T-helper 1 cell treated with Interleukin-12 subunit alpha and Interleukin-12 subunit beta and Interleukin-4 antibody, amounts not matched to agents 30 μg/mL and 1 μg/mL, for 36 hours (primary cell): Measurements from ENCODE around the gene SLC27A3.
A peak's percentile ranks its signal among the peaks of the same experiment; 100 is the strongest.

Source experiments
- H3K27ac Mint-ChIP-seq: one replicate; pipeline ENCODE4 v1.8.0; 2021; ENCODE audit warnings: mild to moderate bottlenecking, mixed read lengths
- H3K27me3 Mint-ChIP-seq: one replicate; pipeline ENCODE4 v1.8.0; 2021; ENCODE audit warnings: low read depth, mixed read lengths
- H3K36me3 Mint-ChIP-seq: one replicate; pipeline ENCODE4 v1.8.0; 2021; ENCODE audit warnings: low read depth, mixed read lengths
- H3K4me1 Mint-ChIP-seq: one replicate; pipeline ENCODE4 v1.8.0; 2021; ENCODE audit warnings: low read depth, mixed read lengths
- H3K4me3 Mint-ChIP-seq: one replicate; pipeline ENCODE4 v1.8.0; 2021; ENCODE audit warnings: mild to moderate bottlenecking, moderate library complexity, mixed read lengths
- H3K9me3 Mint-ChIP-seq: one replicate; pipeline ENCODE4 v1.8.0; 2021; ENCODE audit warnings: mixed read lengths

Gene SLC27A3

GRCh38 chr1:153795934-153796785, 21.0 kb downstream of the SLC27A3 start:
- Mint-ChIP-seq H3K27ac (peak overlapping the region; percentile 49), H3K9me3 (no peaks in the 10 kb centered on the region), H3K4me3 (no peak overlapping the region), H3K36me3 (no peaks in the 10 kb centered on the region), H3K4me1 (peaks cover 15% of the 10 kb centered on the region), H3K27me3 (no peaks in the 10 kb centered on the region)

- Mint-ChIP-seq H3K4me3 (no peak overlapping the region), H3K4me1 (peaks cover 11% of the 10 kb centered on the region), H3K9me3 (no peaks in the 10 kb centered on the region), H3K27me3 (no peaks in the 10 kb centered on the region), H3K27ac (peak overlapping the region; percentile 49), H3K36me3 (no peaks in the 10 kb centered on the region)
Observed at GRCh38 chr1:153796786-153797659, 21.8 kb downstream of the SLC27A3 start.

- peaks cover 11% of the 10 kb centered on the region for H3K4me1 Mint-ChIP-seq
- H3K27me3 Mint-ChIP-seq: no peaks in the 10 kb centered on the region
- H3K36me3 Mint-ChIP-seq: peaks cover under 1% of the 10 kb centered on the region
- H3K9me3 Mint-ChIP-seq: no peaks in the 10 kb centered on the region
- no peak overlapping the region for H3K4me3 Mint-ChIP-seq
- peak overlapping the region; percentile 28 for H3K27ac Mint-ChIP-seq
Observed at GRCh38 chr1:153798468-153798780, 23.2 kb downstream of the SLC27A3 start.

GRCh38 chr1:153799016-153799415, 23.8 kb downstream of the SLC27A3 start:
- Mint-ChIP-seq H3K9me3 (no peaks in the 10 kb centered on the region), H3K4me1 (peaks cover 15% of the 10 kb centered on the region), H3K4me3 (no peak overlapping the region), H3K27ac (no peak overlapping the region), H3K36me3 (peaks cover 6% of the 10 kb centered on the region), H3K27me3 (no peaks in the 10 kb centered on the region)

- H3K27me3 Mint-ChIP-seq: no peaks in the 10 kb centered on the region
Observed at GRCh38 chr1:153799566-153800465, 24.6 kb downstream of the SLC27A3 start.

GRCh38 chr1:153800516-153800915, 25.3 kb downstream of the SLC27A3 start:
- H3K27me3 Mint-ChIP-seq: no peaks in the 10 kb centered on the region
- no peak overlapping the region for H3K4me3 Mint-ChIP-seq
- H3K4me1 Mint-ChIP-seq: peaks cover 19% of the 10 kb centered on the region
- H3K9me3 Mint-ChIP-seq: no peaks in the 10 kb centered on the region
- H3K36me3 Mint-ChIP-seq: peaks cover 7% of the 10 kb centered on the region
- no peak overlapping the region for H3K27ac Mint-ChIP-seq

More at GRCh38 chr1:153799566-153800465, 24.6 kb downstream of the SLC27A3 start:
- no peak overlapping the region for H3K4me3 Mint-ChIP-seq
- H3K9me3 Mint-ChIP-seq: no peaks in the 10 kb centered on the region
- no peak overlapping the region for H3K27ac Mint-ChIP-seq
- peaks cover 6% of the 10 kb centered on the region for H3K36me3 Mint-ChIP-seq
- peaks cover 13% of the 10 kb centered on the region for H3K4me1 Mint-ChIP-seq

- Mint-ChIP-seq H3K4me1 (peaks cover 23% of the 10 kb centered on the region), H3K27me3 (no peaks in the 10 kb centered on the region), H3K4me3 (no peak overlapping the region), H3K36me3 (peaks cover 7% of the 10 kb centered on the region), H3K27ac (no peak overlapping the region), H3K9me3 (no peaks in the 10 kb centered on the region)
Observed at GRCh38 chr1:153801028-153801625, 25.9 kb downstream of the SLC27A3 start.

- Mint-ChIP-seq H3K4me3 (no peak overlapping the region), H3K4me1 (peaks cover 21% of the 10 kb centered on the region), H3K27me3 (no peaks in the 10 kb centered on the region), H3K27ac (no peak overlapping the region), H3K36me3 (peaks cover 11% of the 10 kb centered on the region), H3K9me3 (no peaks in the 10 kb centered on the region)
Observed at GRCh38 chr1:153801786-153802697, 26.8 kb downstream of the SLC27A3 start.

- no peaks in the 10 kb centered on the region for H3K27me3 Mint-ChIP-seq
- no peak overlapping the region for H3K4me3 Mint-ChIP-seq
- no peak overlapping the region for H3K27ac Mint-ChIP-seq
- H3K4me1 Mint-ChIP-seq: peaks cover 21% of the 10 kb centered on the region
- peaks cover 17% of the 10 kb centered on the region for H3K36me3 Mint-ChIP-seq
- no peaks in the 10 kb centered on the region for H3K9me3 Mint-ChIP-seq
Observed at GRCh38 chr1:153803470-153804056, 28.4 kb downstream of the SLC27A3 start.

GRCh38 chr1:153804112-153804511, 28.9 kb downstream of the SLC27A3 start:
- H3K9me3 Mint-ChIP-seq: no peaks in the 10 kb centered on the region
- H3K4me1 Mint-ChIP-seq: peaks cover 21% of the 10 kb centered on the region
- H3K36me3 Mint-ChIP-seq: peaks cover 23% of the 10 kb centered on the region
- peak overlapping the region; percentile 66 for H3K27ac Mint-ChIP-seq
- H3K27me3 Mint-ChIP-seq: no peaks in the 10 kb centered on the region
- H3K4me3 Mint-ChIP-seq: no peak overlapping the region

GRCh38 chr1:153805042-153805745, 30.0 kb downstream of the SLC27A3 start:
- Mint-ChIP-seq H3K27me3 (no peaks in the 10 kb centered on the region), H3K9me3 (no peaks in the 10 kb centered on the region), H3K4me1 (peaks cover 21% of the 10 kb centered on the region), H3K4me3 (no peak overlapping the region), H3K27ac (peak overlapping the region; percentile 88), H3K36me3 (peaks cover 32% of the 10 kb centered on the region)

GRCh38 chr1:153805886-153806719, 30.9 kb downstream of the SLC27A3 start:
- Mint-ChIP-seq H3K4me1 (peaks cover 21% of the 10 kb centered on the region), H3K36me3 (peaks cover 33% of the 10 kb centered on the region), H3K27me3 (no peaks in the 10 kb centered on the region), H3K9me3 (no peaks in the 10 kb centered on the region), H3K4me3 (no peak overlapping the region), H3K27ac (peak overlapping the region; percentile 88)
